Measurements from ENCODE around the gene SH2D3C.

Gene SH2D3C

GRCh38 chr9:127703289-127703946, 75.0 kb downstream of the SH2D3C start:
- in situ Hi-C loops (cut with MboI; ENCODE audit: low pct_unique_long_range_greater_than_20kb, low sequenced_read_pairs, unreplicated experiment) = no loop called here
- no peak for DNase-seq (ENCODE audit: low spot score)
- TF ChIP-seq CTCF (IDR thresholded peaks at IDR 0.05; ENCODE audit: extremely low read depth, insufficient read depth, missing control alignments) = no peak

GRCh38 chr9:127700594-127701255, 77.7 kb downstream of the SH2D3C start:
- no peak for TF ChIP-seq CTCF (IDR thresholded peaks at IDR 0.05; ENCODE audit: extremely low read depth, insufficient read depth, missing control alignments)
- in situ Hi-C loops (cut with MboI; ENCODE audit: low pct_unique_long_range_greater_than_20kb, low sequenced_read_pairs, unreplicated experiment) = no loop called here
- no peak for DNase-seq (ENCODE audit: low spot score)

GRCh38 chr9:127700140-127700539, 78.3 kb downstream of the SH2D3C start:
- TF ChIP-seq CTCF (IDR thresholded peaks at IDR 0.05; ENCODE audit: extremely low read depth, insufficient read depth, missing control alignments) = no peak

GRCh38 chr9:127698985-127699670, 79.3 kb downstream of the SH2D3C start:
- DNase-seq (ENCODE audit: low spot score) = peak; percentile 93
- no peak for TF ChIP-seq CTCF (IDR thresholded peaks at IDR 0.05; ENCODE audit: extremely low read depth, insufficient read depth, missing control alignments)
- in situ Hi-C loops (cut with MboI; ENCODE audit: low pct_unique_long_range_greater_than_20kb, low sequenced_read_pairs, unreplicated experiment) = no loop called here

More at GRCh38 chr9:127700140-127700539, 78.3 kb downstream of the SH2D3C start:
- DNase-seq (ENCODE audit: low spot score) = no peak
- in situ Hi-C loops (cut with MboI; ENCODE audit: low pct_unique_long_range_greater_than_20kb, low sequenced_read_pairs, unreplicated experiment) = no loop called here

GRCh38 chr9:127698386-127698785, 80.1 kb downstream of the SH2D3C start:
- no peak for DNase-seq (ENCODE audit: low spot score)
- no peak for TF ChIP-seq CTCF (IDR thresholded peaks at IDR 0.05; ENCODE audit: extremely low read depth, insufficient read depth, missing control alignments)
- in situ Hi-C loops (cut with MboI; ENCODE audit: low pct_unique_long_range_greater_than_20kb, low sequenced_read_pairs, unreplicated experiment) = no loop called here

- DNase-seq (ENCODE audit: low spot score) = no peak
- no peak for TF ChIP-seq CTCF (IDR thresholded peaks at IDR 0.05; ENCODE audit: extremely low read depth, insufficient read depth, missing control alignments)
- in situ Hi-C loops (cut with MboI; ENCODE audit: low pct_unique_long_range_greater_than_20kb, low sequenced_read_pairs, unreplicated experiment) = no loop called here
These were observed 80.9 kb downstream of the SH2D3C start for GRCh38 chr9:127697575-127697974.

Data from GM13977 (cell line).